K562 (cell line): ENCODE data around the gene GATA6. TPM values are rescaled to one million over a fixed set of nuclear protein-coding genes. Genes with fewer than 3 reads are reported as not detected.

Experiments
- ATAC-seq: fragments of 200-7000 bp; cut with Tn5 transposase; 3 replicates; pipeline ENCODE4 v1.9.1; 2020; ENCODE audit warnings: moderate library complexity
- BruUV-seq: library from RNA; stranded (reverse); fragments of 400-500 nt; replicated peaks from 2 replicates; lab custom pipeline; 2021; lab: Mats Ljungman, UMichigan
- CTCF ChIA-PET: fragments of 300-600 bp; formaldehyde crosslinking; extraction: SDS; loops from one replicate; lab custom pipeline; 2021; ENCODE audit warnings: low intra/inter-chr PET ratio; lab: Yijun Ruan, JAX
- POLR2A ChIA-PET: fragments of 300-600, 350-650 bp; sonication (Branson Sonifier 250); formaldehyde crosslinking; extraction: SDS; loops from one replicate; lab custom pipeline; 2021; ENCODE audit warnings: antibody characterized with exemption, inconsistent platforms; lab: Yijun Ruan, JAX
- DNase-seq, 4 experiments: peaks; one replicate each; pipeline versions ENCODE4 v3.0.0 to v3.0.0-alpha.2; 2011 to 2018; ENCODE audit warnings: low spot score in 3 of 4, mixed read lengths in 3 of 4; ENCODE audit errors: extremely low read depth in 1 of 4
- FAIRE-seq: peaks from 2 replicates; lab custom pipeline; 2011; peaks lifted over from hg19 to GRCh38; lab: Jason Lieb, UNC
- H2AFZ ChIP-seq: 2 replicates; pipeline ENCODE4 v1.6.0; 2011; ENCODE audit warnings: low read depth, low read length, control low read depth, inconsistent platforms
- H3K27ac ChIP-seq: fragments of 200-600 bp; 3 replicates; pipeline ENCODE4 v1.8.0; 2011; ENCODE audit warnings: low read depth, mild to moderate bottlenecking, control low read depth, inconsistent platforms, low read length, moderate library complexity, mixed read lengths; ENCODE audit errors: extremely low read depth
- H3K27me3 ChIP-seq, 2 experiments: fragments of 300-600 bp in 1 of 2; 2 replicates in 1 of 2; 3 replicates in 1 of 2; pipeline versions ENCODE4 v1.6.0 to v1.8.0; 2011; ENCODE audit warnings: inconsistent platforms in 2 of 2, low read length in 2 of 2, mild to moderate bottlenecking in 1 of 2, mixed read lengths in 1 of 2, moderate library complexity in 1 of 2; ENCODE audit not compliant: control insufficient read depth in 2 of 2, insufficient read depth in 2 of 2
- H3K36me3 ChIP-seq: fragments of 300-600 bp; 3 replicates; pipeline ENCODE4 v1.8.0; 2011; ENCODE audit warnings: mild to moderate bottlenecking, low read length, inconsistent platforms; ENCODE audit not compliant: control insufficient read depth, insufficient read depth
- H3K4me1 ChIP-seq, 2 experiments: fragments of 200-600 bp in 1 of 2; replicated peaks in 1 of 2; 2 replicates in 1 of 2; 3 replicates in 1 of 2; pipeline versions ENCODE4 v1.5.1 to v1.8.0; 2011; ENCODE audit warnings: inconsistent platforms in 2 of 2, low read length in 2 of 2, mild to moderate bottlenecking in 1 of 2, mixed read lengths in 1 of 2, moderate library complexity in 1 of 2; ENCODE audit not compliant: control insufficient read depth in 2 of 2, insufficient read depth in 2 of 2
- H3K4me2 ChIP-seq: 2 replicates; pipeline ENCODE4 v1.6.1; 2011; ENCODE audit warnings: low read length, control low read depth, inconsistent platforms, mixed read lengths; ENCODE audit not compliant: insufficient read depth
- H3K4me3 ChIP-seq: fragments of 200-600 bp; sonication (generic), shearing (Covaris generic); 2 replicates; pipeline ENCODE4 v1.5.1; 2016; ENCODE audit warnings: control low read depth, inconsistent platforms
- H3K79me2 ChIP-seq: fragments of 200-600 bp; 3 replicates; pipeline ENCODE4 v1.8.0; 2011; ENCODE audit warnings: low read length, inconsistent platforms; ENCODE audit not compliant: control insufficient read depth, insufficient read depth
- H3K9ac ChIP-seq, 2 experiments: 2 replicates each; pipeline versions ENCODE4 v1.6.0 to v1.6.1; 2011; ENCODE audit warnings: low read depth in 2 of 2, low read length in 2 of 2, control low read depth in 1 of 2, inconsistent platforms in 1 of 2, mild to moderate bottlenecking in 1 of 2, mixed read lengths in 1 of 2; ENCODE audit not compliant: insufficient read depth in 1 of 2
- H3K9me1 ChIP-seq: one replicate; pipeline ENCODE4 v1.6.0; 2011; ENCODE audit warnings: inconsistent platforms, mild to moderate bottlenecking, low read length, moderate library complexity; ENCODE audit not compliant: control insufficient read depth, insufficient read depth
- H3K9me3 ChIP-seq: replicated peaks from 2 replicates; pipeline ENCODE4 v1.5.1; 2011; ENCODE audit warnings: low read depth, low read length, inconsistent platforms; ENCODE audit not compliant: control insufficient read depth, insufficient read depth
- H4K20me1 ChIP-seq: replicated peaks from 2 replicates; pipeline ENCODE4 v1.6.1; 2011; ENCODE audit warnings: low read length, inconsistent platforms, mixed read lengths; ENCODE audit not compliant: control insufficient read depth, insufficient read depth
- HDAC1 ChIP-seq, 2 experiments: fragments of 450-650 bp; IDR thresholded peaks; 2 replicates each; pipeline ENCODE4 v1.6.1; 2016 to 2017; ENCODE audit warnings: inconsistent platforms in 1 of 2, mild to moderate bottlenecking in 1 of 2, moderate library complexity in 1 of 2
- NCOA1 ChIP-seq: fragments of 450-650 bp; IDR thresholded peaks from 2 replicates; pipeline ENCODE4 v1.6.1; 2016; ENCODE audit warnings: low read depth
- NELFE ChIP-seq: IDR thresholded peaks from 2 replicates; pipeline ENCODE4 v1.6.1; 2011; ENCODE audit warnings: mild to moderate bottlenecking; ENCODE audit not compliant: insufficient read depth, insufficient read length
- NONO ChIP-seq, 2 experiments: fragments of 200-400 bp in 1 of 2; fragments of 450-650 bp in 1 of 2; formaldehyde crosslinking in 1 of 2; IDR thresholded peaks; 2 replicates each; pipeline ENCODE4 v1.6.1; 2017; ENCODE audit warnings: low read depth in 2 of 2, mild to moderate bottlenecking in 2 of 2, moderate library complexity in 2 of 2, low read length in 1 of 2
- RERE ChIP-seq: sonication (generic); formaldehyde crosslinking; IDR thresholded peaks from 2 replicates; pipeline ENCODE4 v1.8.0; 2023; ENCODE audit warnings: missing genetic modification reagents, mild to moderate bottlenecking, borderline replicate concordance
- SMARCE1 ChIP-seq: fragments of 450-650 bp; IDR thresholded peaks from 2 replicates; pipeline ENCODE4 v1.7.1; 2016; ENCODE audit warnings: mild to moderate bottlenecking
- WGBS: fragments of 100-300 bp; shearing (Covaris generic); methylation state at CpG from one replicate; pipeline ENCODE4 v1.1.6; 2016; ENCODE audit warnings: low coverage, mixed read lengths; ENCODE audit not compliant: insufficient coverage; ENCODE audit errors: missing lambda C conversion rate; 5-methylcytosine and 5-hydroxymethylcytosine counted together
- in situ Hi-C: fragments of 300-500 bp; cut with MboI; formaldehyde crosslinking; loops from 4 replicates; pipeline ENCODE4 v1.15.0; 2018; ENCODE audit warnings: inconsistent platforms, mixed read lengths
- intact Hi-C: fragments of 100-400 bp; cut with micrococcal nuclease; formaldehyde crosslinking; loops from 2 replicates; pipeline ENCODE4 v1.14.2; 2022
- polyA plus RNA-seq, 8 experiments: library from polyadenylated mRNA; depleted of rRNA in 4 of 8; stranded (reverse) in 5 of 8; unstranded in 3 of 8; fragments of >200 nt; fragmentation: Nextera tagmentation in 2 of 8; fragmentation: Illumina TruSeq in 1 of 8; extraction: Ambion mirVana in 2 of 8; extraction: Trizol in 1 of 8; gene quantifications; 2 replicates each; pipeline versions ENCODE4 v1.2.1 to v1.2.3, GENCODE V29; 2011 to 2014; ENCODE audit warnings: inconsistent platforms in 1 of 8, missing spikeins in 1 of 8
- total RNA-seq, 7 experiments: library from RNA; depleted of rRNA in 6 of 7; stranded (reverse); fragments of >200 nt in 6 of 7; fragmentation: Illumina TruSeq in 2 of 7; extraction: Trizol in 2 of 7; gene quantifications; 2 replicates each; pipeline versions ENCODE4 v1.2.1 to v1.2.3, GENCODE V29; 2011 to 2021; ENCODE audit warnings: low replicate concordance in 1 of 7
- TF ChIP-seq, protein P1 (sequence below): fragments of 450-650 bp; IDR thresholded peaks from 2 replicates; pipeline ENCODE4 v1.6.1; 2016; ENCODE audit warnings: antibody characterized with exemption

The GATA6 gene
- total and polyA plus RNA-seq, 9 of the 15 experiments (the other 6 are each of a cell fraction or from before 2014, with no cell fraction given) = 0.01 to 0.24 (median 0.16) TPM; not detected in 5

DNA sequence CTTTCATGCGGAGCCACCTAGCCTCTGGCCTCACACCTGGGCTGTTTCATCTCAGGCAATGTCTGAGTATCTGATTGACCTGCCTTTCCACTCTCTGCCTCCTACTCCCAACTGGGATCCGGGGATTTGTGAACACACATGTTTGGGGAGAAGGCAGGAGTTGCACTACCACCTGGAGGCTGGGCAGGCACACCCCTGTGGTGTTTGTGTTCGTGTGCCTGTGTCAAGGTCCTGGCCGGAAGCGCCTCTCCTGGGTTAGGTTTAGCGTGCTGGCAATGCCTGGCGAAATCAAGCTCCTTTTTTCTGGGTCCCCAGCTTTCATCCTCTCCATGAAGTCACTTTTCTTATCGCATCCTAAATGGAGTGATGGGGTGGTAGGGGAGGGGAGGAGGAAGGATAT is 63.9 kb downstream of the GATA6 start:
- DNase-seq (no peak), FAIRE-seq (no peak)
- H3K79me2 ChIP-seq = no peaks in the 10 kb centered on the region
- 0% methylated on average over 8 of the region's 8 CpGs for WGBS
- no peak overlapping the region for H3K4me3 ChIP-seq
- H3K9me1 ChIP-seq = no peaks in the 10 kb centered on the region
- no peak overlapping the region for H3K9ac ChIP-seq
- POLR2A ChIA-PET = interaction anchor here (0.7 to 1.3 kb wide), 2 partner anchors 10 to 11 kb away, joined by 3 to 4 read pairs; no protein-coding TSS in a partner anchor
- no peaks in the 10 kb centered on the region for H3K36me3 ChIP-seq
- H3K27me3 ChIP-seq = peaks cover 12 to 16% of the 10 kb centered on the region in 2 experiments; a peak in 2 of 5 replicates
- H3K4me1 ChIP-seq = no peaks in the 10 kb centered on the region
- TF ChIP-seq RERE (CRISPR knock-in tag) (no peak), NELFE (no peak), SMARCE1 (no peak), NONO (IDR thresholded peaks at IDR 0.05; ENCODE audit: low read depth in 2 of 2, low read length in 1 of 2) (no peak), NCOA1 (no peak), HDAC1 (IDR thresholded peaks at IDR 0.05) (no peak)
- TF ChIP-seq, protein P1, sequence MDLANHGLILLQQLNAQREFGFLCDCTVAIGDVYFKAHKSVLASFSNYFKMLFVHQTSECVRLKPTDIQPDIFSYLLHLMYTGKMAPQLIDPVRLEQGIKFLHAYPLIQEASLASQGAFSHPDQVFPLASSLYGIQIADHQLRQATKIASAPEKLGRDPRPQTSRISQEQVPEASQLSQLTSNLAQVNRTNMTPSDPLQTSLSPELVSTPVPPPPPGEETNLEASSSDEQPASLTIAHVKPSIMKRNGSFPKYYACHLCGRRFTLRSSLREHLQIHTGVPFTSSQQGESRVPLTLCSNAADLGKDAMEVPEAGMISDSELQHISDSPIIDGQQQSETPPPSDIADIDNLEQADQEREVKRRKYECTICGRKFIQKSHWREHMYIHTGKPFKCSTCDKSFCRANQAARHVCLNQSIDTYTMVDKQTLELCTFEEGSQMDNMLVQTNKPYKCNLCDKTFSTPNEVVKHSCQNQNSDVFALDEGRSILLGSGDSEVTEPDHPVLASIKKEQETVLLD = no peak
- TF ChIP-seq, all 486 proteins: peak for 0
- Histone ChIP-seq H4K20me1 (no peaks in the 10 kb centered on the region), H3K4me2 (no peak overlapping the region), H2AFZ (no peak overlapping the region), H3K27ac (no peak overlapping the region), H3K9me3 (no peaks in the 10 kb centered on the region)
- CTCF ChIA-PET = no interaction called here
- BruUV-seq = no TSS peak
- in situ Hi-C loops (no loop called here), intact Hi-C loops (no loop called here)
- no peak for ATAC-seq
